Superior temporal gyrus (tissue), 1 donor: ENCODE measurements around the gene PTPRCAP.
"Not testable (repeated sequence)": the region's sequence is repeated elsewhere in the genome, so short reads cannot be mapped to it uniquely, and the experiment has no call there.

ENCODE experiments used
- DNase-seq: peaks from one replicate; pipeline ENCODE4 v3.0.0-alpha.2; 2016; ENCODE audit errors: extremely low spot score

The PTPRCAP gene

DNA sequence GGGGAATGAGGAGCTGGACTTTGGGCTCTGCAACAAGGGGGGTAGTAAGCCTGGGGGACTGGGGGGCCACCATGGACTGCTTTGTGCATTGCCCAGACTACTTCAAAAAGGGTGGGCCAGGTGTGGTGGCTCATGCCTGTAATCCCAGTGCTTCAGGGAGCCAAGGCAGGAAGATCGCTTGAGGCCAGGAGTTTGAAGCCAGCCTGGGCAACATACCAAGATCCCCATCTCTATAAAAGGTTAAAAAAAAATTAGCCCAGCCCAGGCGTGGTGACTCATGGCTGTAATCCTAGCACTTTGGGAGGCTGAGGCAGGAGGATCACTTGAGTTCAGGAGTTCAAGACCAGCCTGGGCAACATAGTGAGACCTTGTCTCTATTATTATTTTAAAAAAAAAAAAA, 28.0 kb upstream of the PTPRCAP start:
- DNase-seq: not testable (repeated sequence)

- no peak for DNase-seq
Observed at GRCh38 chr11:67465189-67465510, 27.7 kb upstream of the PTPRCAP start.

GRCh38 chr11:67464411-67465188, 27.1 kb upstream of the PTPRCAP start:
- DNase-seq: peak; percentile 69

- no peak for DNase-seq
Observed at GRCh38 chr11:67463680-67464410, 26.4 kb upstream of the PTPRCAP start.

DNA sequence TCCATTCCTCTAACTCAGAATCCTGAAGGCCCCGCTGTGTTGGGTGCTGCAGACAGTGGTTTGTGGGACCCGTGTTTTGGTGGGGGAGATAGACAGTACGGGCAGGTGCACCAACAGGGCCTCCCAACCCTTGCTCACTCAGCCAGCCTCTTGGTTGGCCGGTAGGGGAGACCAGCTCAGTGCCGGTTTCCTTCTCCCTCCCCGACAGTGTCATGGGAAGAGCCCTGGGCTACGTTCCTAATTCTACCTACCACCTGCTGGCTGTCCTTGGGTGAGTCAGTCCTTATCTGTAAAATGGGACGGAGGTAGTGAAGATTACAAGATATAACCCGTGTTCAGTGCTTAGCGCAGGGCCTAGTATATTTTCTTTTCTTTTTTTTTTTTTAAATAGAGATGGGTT, 25.7 kb upstream of the PTPRCAP start:
- DNase-seq: no peak

- no peak for DNase-seq
Observed at GRCh38 chr11:67458266-67458665, 20.8 kb upstream of the PTPRCAP start.

- no peak for DNase-seq
Observed at GRCh38 chr11:67457453-67457852, 20.0 kb upstream of the PTPRCAP start.

DNA sequence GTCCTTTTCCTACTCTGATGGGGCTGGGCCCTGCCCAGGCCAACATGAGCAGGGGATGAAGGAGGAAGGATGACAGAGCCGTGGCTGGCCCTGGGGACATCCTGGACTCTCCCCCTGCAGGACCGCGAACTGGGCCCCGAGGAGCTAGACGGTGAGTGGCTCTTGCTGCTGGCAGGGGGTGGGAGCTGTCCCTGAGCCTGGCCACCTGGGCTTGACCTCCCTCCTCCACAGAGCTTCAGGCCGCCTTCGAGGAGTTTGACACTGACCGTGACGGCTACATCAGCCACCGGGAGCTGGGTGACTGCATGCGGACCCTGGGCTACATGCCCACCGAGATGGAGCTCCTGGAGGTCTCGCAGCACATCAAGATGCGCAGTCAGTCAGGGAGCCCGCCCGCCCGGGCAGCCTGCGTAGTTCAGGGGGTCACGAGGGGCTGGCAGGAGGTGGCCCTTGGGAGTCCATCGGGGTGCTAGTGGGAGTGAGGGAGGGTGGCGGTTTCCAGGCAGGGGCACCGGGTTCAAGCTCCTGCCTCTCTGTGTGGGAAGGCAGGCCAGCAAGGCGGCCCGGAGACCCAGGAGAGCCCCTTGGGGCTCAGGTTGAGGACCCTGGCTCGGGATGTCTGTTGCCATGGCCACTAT, 18.7 kb upstream of the PTPRCAP start:
- DNase-seq: no peak

DNA sequence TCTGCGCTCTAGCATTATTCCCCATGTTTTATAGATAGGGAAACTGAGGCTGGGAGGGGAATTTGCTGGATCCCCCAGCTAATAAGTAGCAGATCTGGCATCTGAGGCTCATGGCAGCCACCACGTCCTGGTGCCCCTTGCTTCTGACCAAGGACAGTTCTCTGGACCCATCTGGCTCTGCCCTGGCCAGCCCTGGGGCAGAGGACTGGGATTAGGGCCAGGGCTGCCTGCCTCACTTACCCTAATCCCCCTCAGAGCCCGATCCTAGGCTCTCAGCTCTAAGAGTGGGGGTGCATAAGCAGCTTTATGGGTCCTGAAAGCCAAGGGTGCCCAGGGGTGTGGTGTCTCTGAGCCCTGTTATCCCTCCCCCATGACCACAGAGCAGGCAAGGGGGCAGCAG, 17.6 kb upstream of the PTPRCAP start, which contains the start of gene CABP4:
Gene CABP4 (plus strand): TSS at position 301 of the 400 bp plus-strand sequence. CDS start 70 bp downstream, at position 371.
- DNase-seq: no peak

DNA sequence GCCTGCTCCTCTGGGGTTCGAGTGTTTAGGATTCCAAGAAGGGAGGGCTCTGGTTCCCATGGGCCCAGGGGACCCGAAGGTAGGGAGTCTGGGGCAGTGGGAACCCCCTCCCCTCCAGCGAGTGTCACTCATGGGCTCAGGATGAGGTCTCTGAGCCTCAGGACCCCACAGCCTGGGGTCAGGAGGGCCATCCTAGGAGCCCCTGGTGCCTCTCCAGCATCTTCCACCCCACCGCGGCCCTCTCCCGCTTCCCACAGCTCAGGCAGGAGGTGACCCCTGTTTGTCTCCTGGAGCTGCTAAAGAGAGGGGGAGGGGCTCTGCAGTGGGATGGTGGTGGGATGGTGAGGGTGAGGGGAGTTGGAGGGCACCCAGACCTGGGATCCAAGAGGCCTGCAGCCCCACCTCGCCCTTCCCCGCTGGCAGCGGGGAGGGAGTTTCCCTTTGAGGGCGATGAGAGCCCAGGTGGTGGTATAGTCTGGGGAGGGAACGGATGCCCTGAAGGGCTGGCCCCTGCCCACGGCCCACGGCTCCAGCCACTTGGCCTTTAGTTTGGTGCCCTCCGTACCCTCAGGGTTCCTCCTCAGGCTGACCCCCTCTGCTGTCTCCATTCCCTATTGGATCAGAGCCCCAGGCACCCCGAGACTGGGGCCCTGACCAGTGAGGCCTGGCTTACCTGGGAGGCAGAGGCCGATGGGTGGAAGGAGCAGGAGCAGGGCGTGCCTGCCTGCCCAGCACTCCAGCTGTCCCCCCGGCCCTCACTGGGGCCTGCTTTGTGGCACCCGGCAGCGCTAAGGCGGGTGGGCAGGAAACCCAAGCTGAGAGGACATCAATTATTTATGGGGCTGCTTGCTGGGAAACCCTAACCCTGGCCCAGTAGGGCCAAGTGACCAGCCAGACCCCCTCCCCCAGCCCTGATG, 16.6 kb upstream of the PTPRCAP start:
- no peak for DNase-seq

DNA sequence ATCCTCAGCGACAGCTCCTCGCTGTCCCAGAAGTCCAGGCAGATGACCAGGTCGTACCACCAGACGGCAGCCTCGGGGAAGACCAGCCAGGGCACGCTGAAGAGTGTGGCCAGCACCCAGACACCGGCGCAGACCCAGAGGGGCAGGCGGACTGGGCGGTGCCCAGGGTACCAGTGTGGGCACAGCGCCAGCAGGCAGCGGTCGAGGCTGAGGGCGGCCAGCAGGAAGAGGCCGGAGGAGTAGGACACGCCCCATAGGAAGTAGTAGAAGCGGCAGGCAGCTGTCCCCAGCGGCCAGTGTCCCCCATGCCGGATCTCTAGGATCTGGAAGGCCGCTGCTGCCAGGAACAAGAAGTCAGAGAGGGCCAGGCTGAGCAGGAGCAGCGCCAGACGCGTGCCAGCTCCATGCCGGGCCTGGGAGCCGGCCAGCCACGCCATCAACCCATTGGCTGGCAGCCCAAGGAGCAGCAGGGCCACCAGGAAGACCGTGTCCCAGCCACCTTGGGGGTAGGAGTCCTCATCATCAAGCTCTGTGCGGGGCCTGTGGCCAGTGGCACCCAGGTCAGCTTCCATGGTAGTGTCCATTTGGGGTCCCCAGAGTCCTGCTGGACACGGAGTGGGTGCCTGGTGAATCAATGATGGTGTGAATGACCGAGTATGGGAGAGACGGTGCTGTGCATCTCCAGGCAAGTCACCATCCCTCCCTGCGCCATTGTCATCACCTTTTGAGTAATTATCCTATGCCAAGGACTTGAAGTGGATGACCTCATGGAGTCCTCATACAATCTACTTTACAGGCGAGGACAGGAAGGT, 14.9 kb upstream of the PTPRCAP start, which contains the start of gene GPR152:
Gene GPR152 (minus strand): TSS at position 589 of the 812 bp plus-strand sequence. CDS start 5 bp downstream, at position 584.
- no peak for DNase-seq

DNA sequence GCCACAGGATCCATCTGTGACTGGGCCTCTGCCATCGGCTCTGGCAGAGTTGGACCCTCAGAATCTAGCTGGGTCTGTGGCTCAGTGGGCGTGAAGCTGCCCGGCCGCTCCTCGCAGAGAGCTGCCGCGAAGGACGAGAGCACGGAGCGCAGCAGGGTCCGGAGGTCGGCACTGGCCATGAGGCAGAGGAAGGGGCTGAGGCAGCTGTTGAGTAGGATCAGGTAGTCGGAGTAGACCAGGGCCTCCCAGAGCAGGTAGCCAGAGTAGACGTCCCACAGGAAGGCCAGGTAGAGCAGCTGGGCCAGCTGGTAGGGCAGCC, 14.1 kb upstream of the PTPRCAP start:
- DNase-seq: no peak

- no peak for DNase-seq
Observed at GRCh38 chr11:67450796-67451657, 13.5 kb upstream of the PTPRCAP start.

DNA sequence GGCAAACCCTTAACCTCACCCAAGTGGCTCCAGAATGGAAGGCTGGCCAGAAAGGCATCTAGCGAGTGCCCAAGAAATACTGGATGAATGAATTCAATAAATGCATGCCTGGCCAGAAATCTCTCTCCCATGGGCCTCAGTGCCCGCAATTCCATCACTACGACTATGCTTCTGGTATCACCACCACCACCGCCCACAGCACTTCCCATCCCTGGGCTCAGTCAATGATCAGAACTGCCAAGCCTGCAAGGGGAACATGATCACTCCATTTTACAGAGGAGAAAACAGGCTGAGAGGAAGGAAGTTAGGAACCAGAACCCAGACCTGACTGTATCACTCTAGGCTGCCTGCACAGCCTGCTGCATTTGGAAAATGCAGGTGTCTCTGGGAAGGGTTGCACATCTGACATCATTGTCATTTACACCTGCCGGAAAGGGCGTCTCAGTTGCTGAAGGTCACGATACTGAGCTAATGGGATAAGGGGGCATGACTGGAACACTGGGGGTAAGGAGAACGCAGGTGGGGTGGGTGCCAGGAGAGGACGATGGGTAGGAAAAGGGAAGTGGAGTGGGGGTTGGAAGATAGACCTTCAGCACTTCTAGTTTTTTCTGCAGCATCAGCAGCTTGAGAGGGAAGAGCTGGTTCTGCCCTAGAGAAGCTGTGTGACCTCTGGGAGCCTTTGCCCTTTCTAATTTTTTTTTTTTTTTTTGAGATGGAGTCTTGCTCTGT, 11.8 kb upstream of the PTPRCAP start:
- no peak for DNase-seq

- DNase-seq: no peak
Observed at GRCh38 chr11:67448220-67448609, 10.7 kb upstream of the PTPRCAP start.

GRCh38 chr11:67445515-67445914, 8.0 kb upstream of the PTPRCAP start:
- DNase-seq: no peak

DNA sequence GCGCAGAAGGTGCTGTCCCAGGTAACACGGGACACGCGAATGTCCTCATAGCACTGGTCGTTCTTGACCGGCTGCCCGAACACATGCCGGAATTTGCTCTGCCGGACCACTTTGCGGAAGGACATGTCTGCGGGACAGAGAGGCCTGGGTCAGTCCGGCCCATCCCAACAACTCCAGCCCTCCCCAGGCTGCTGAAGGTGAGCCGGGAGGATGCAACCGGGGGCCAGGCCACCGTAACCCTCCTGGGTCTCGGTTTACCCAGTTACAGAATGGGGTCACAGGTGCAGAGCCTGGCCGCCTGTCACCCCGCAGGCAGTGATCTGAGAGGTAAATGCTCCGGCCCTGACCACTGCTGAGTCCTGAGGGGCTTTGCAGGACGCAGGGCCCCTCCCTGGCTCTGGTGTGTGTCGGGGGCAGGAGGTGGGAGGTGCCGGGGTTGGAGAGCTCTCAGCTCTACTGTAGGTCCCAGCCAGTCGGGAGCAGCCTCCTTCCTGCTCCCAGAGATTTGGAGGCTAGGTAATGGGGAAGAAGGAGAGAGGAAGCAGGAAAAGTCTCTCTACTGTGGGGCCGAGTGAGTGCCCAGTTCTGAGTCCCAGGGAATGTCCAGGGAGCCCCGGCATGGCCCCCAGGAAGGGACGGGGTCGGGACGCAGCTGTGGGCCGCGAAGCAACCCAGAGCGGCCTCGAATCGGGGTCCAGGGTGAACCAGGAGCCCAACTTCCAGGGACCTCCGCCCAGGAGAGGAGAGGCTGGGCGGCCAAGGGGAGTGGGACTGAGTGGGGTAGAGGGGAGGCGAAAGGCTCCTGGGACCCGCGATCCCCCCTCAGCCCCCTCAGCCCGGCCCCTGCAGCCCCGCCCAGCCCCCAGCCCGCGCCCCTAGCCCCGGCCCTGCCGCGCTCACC, 5.3 kb upstream of the PTPRCAP start:
- DNase-seq: no peak

- DNase-seq: no peak
Observed at GRCh38 chr11:67441731-67442351, 4.4 kb upstream of the PTPRCAP start.
